ENCODE data around the gene FSD1.
"Not testable (repeated sequence)": the region's sequence is repeated elsewhere in the genome, so short reads cannot be mapped to it uniquely, and the experiment has no call there.

Gene FSD1

GRCh38 chr19:4345342-4346019, 41.1 kb downstream of the FSD1 start:
- DNase-seq (ENCODE audit: low spot score) = no peak

GRCh38 chr19:4346020-4346383, 41.6 kb downstream of the FSD1 start:
- DNase-seq (ENCODE audit: low spot score) = no peak

- DNase-seq (ENCODE audit: low spot score) = no peak
Observed at GRCh38 chr19:4347521-4347920, 43.1 kb downstream of the FSD1 start.

GRCh38 chr19:4349225-4349624, 44.8 kb downstream of the FSD1 start:
- not testable (repeated sequence) for DNase-seq (ENCODE audit: low spot score)

GRCh38 chr19:4350111-4350510, 45.7 kb downstream of the FSD1 start:
- DNase-seq (ENCODE audit: low spot score) = peak; percentile 3

GRCh38 chr19:4350726-4351125, 46.3 kb downstream of the FSD1 start:
- peak; percentile 4 for DNase-seq (ENCODE audit: low spot score)

- peak; percentile 79 for DNase-seq (ENCODE audit: low spot score)
Observed at GRCh38 chr19:4352701-4353121, 48.3 kb downstream of the FSD1 start.

GRCh38 chr19:4354282-4354681, 49.9 kb downstream of the FSD1 start:
- peak; percentile 5 for DNase-seq (ENCODE audit: low spot score)

GRCh38 chr19:4354897-4355296, 50.5 kb downstream of the FSD1 start:
- DNase-seq (ENCODE audit: low spot score) = peak; percentile 3

GRCh38 chr19:4357095-4357797, 52.8 kb downstream of the FSD1 start:
- DNase-seq (ENCODE audit: low spot score) = no peak

- peak; percentile 10 for DNase-seq (ENCODE audit: low spot score)
Observed at GRCh38 chr19:4357921-4358326, 53.5 kb downstream of the FSD1 start.

GRCh38 chr19:4358709-4359626, 54.6 kb downstream of the FSD1 start:
- peak; percentile 18 for DNase-seq (ENCODE audit: low spot score)

- no peak for DNase-seq (ENCODE audit: low spot score)
Observed at GRCh38 chr19:4359627-4360000, 55.2 kb downstream of the FSD1 start.

- DNase-seq (ENCODE audit: low spot score) = no peak
Observed at GRCh38 chr19:4360081-4360569, 55.7 kb downstream of the FSD1 start.

GRCh38 chr19:4360641-4361151, 56.3 kb downstream of the FSD1 start:
- DNase-seq (ENCODE audit: low spot score) = no peak

GRCh38 chr19:4361152-4362046, 57.0 kb downstream of the FSD1 start:
- DNase-seq (ENCODE audit: low spot score) = peak; percentile 75

GRCh38 chr19:4362101-4362828, 57.9 kb downstream of the FSD1 start:
- no peak for DNase-seq (ENCODE audit: low spot score)

- DNase-seq (ENCODE audit: low spot score) = peak; percentile 59
Observed at GRCh38 chr19:4362831-4363545, 58.6 kb downstream of the FSD1 start.

GRCh38 chr19:4363571-4364304, 59.3 kb downstream of the FSD1 start:
- DNase-seq (ENCODE audit: low spot score) = no peak
